DMS114 treated with DMSO at 0.1 percent for 48 hours (cell line): ENCODE data around the gene LRRC27.

Source experiments
- DNase-seq: peaks from one replicate; lab custom pipeline; 2025; ENCODE audit not compliant: unreplicated experiment; lab: John Stamatoyannopoulos, UW

The LRRC27 gene

GRCh38 chr10:132388891-132389432 lies 57.0 kb downstream of the LRRC27 start:
- no peak for DNase-seq

DNA sequence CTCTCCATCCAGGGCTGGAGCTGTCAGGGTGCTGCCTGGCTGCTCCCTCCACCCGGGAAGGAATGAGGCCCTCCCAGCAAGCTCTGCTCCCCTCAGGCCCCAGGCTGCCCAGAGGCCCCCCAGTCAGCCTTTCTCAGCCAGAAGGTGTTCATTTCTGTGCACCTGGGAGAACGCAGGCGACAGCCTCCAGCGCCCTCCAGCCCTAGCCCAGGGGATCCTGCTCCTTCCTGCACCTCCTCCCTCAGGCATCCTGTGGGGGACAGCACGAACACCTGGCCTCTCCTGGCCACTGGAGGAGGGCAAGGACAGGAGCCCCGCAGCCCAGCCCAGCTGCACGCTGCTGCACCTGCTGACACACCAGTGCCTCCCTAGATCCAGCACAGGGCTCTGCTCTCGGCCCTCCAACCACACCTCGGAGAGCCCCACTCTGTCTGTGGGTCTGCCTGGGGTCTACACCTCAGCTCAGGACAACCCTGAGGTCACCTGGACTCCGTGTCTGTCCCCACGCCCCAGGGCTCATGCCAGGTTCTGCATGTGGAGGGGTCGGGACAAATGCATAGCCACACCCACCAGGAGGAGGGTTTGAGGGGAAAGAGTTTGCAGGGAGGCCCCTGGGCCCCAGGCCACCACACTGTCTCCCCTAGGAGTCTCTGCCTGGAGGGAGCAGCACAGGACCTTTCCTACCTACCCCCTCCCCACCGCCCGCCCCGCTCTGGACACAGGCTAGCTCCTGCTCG lies 57.6 kb downstream of the LRRC27 start:
- no peak for DNase-seq

- no peak for DNase-seq
Measured at GRCh38 chr10:132390170-132390920, 58.4 kb downstream of the LRRC27 start.

DNA sequence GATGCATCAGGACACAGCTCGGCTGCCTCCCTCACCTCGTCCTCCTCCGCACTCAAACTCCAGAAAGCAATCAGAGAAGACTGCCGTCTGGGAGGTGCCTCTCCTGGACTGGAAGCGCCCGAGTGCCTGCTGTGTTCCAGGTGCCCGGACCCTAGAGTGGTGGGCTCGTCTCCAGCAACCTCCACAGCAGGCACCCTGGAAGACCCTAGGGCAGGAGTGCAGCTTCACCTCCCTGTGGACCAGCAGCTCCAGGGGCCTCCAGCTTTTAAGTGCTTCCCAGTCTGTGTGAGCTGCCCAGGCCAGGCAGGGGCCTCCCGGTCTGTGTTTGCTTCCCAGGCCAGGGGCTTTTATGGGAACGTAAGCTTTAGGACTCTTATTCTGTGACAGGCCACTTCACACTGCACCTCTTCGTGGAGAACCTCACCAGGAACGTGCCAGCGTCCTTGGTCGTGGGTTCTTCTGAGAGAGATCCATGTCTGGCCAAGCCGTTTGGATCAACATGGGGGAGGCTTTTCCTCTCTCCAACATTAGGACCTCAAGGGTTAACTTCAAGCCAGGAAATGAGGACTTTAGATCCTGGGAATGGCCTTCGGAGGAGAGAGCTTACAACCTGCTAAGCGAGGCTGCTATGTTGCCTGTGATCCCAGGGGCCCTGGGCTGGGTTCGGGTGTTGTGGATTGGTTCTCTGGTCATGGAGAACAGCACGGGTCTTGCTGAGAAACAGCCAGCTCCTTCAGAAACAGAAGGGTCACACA lies 59.1 kb downstream of the LRRC27 start:
- no peak for DNase-seq

DNA sequence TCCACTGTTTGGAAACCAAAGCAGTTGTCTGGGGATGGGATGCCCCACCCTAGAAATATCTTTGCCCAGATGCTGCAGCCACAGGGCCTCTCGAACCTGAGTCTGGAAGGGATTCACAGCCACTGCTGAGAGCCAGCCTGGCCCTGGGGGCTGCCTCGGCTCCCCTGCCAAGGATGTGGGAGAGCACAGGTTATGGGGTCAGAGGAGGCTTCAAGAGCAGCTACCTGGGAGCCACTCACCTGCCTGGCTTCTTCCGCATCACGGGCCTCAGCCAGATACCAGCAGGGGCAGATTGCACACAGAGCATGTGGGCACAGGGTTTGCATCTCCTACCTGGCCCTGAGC lies 59.7 kb downstream of the LRRC27 start:
- no peak for DNase-seq

DNA sequence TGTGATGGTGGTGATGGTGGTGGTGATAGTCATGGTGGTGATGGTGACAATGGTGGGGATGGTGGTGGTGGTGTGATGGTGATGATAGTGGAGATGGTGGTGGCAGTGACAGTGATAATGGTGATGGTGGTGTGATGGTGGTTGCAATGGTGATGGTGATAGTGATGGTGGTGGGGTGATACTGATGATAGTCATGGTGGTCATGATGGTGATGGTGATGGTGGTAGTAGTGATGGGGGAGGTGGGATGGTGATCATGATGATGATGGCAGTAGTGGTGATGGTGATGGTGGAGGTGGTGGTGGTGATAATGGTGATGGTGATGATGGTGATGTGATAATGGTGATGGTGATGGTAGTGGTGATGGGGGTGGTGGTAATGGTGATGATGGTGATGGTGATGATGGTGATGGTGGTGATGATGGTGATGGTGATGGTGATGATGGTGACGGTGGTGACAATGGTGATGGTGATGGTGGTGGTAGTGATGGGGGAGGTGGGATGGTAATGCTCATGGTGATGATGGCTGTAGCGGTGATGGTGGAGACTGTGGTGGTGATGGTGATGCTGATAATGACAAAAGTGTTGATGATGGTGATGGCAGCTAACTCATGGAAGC lies 60.3 kb downstream of the LRRC27 start:
- DNase-seq, result no peak

- DNase-seq, result no peak
Measured at GRCh38 chr10:132392811-132393694, 61.1 kb downstream of the LRRC27 start.

DNA sequence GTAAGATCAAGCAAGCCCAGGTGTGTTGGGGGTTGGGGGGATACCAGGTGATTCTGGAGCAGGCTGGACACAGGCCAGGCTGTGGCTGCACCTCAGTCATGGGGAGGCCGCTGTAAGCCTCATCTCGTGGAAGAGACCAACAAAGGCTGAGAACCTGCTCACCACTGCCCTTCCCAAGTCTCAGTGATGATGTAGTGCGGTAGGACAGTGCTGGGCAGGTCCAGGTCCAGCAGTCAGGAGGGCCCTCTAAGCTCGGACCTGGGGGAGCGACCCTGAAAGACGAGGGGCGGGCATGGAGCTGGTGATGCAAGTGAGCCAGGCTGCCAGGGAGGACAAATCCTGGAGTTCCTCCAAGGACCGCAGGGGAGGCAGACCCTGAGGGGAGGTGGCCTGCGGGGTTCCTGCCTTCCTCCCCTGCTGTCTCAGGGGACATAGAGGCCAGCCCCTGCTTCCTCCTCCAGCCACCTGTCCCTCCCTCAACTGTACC lies 61.7 kb downstream of the LRRC27 start:
- DNase-seq, result no peak

DNA sequence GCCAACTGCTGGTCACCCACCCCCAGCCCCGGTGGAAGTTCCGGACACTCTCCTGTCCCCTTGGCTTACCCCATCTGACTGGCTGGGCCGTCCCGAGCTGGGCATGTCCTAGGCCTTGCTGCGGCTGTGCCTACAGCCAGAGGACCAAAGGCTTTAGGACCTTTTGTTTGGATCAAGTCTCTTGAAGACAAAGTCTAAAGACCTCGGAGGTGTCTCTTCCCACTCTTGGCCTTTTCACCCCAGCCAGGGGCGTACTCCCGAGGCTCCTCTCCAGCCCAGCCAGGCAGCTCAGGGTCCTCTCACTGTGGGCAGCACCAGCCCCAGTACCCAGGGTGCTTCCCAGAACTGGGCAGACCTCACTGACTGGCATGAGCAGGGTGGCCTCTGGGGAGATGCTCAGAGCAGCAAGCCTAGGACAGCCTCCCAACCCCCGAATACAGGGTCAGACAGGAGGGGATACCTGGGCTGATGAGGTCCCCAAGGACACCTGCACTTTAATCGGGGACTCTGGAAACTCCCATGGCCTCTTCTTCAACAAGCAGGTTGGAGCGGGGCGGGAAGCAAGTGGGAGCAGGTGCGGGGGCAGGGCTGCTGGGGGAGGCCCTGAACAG lies 62.3 kb downstream of the LRRC27 start:
- no peak for DNase-seq

GRCh38 chr10:132394936-132395703 lies 63.1 kb downstream of the LRRC27 start:
- no peak for DNase-seq

DNA sequence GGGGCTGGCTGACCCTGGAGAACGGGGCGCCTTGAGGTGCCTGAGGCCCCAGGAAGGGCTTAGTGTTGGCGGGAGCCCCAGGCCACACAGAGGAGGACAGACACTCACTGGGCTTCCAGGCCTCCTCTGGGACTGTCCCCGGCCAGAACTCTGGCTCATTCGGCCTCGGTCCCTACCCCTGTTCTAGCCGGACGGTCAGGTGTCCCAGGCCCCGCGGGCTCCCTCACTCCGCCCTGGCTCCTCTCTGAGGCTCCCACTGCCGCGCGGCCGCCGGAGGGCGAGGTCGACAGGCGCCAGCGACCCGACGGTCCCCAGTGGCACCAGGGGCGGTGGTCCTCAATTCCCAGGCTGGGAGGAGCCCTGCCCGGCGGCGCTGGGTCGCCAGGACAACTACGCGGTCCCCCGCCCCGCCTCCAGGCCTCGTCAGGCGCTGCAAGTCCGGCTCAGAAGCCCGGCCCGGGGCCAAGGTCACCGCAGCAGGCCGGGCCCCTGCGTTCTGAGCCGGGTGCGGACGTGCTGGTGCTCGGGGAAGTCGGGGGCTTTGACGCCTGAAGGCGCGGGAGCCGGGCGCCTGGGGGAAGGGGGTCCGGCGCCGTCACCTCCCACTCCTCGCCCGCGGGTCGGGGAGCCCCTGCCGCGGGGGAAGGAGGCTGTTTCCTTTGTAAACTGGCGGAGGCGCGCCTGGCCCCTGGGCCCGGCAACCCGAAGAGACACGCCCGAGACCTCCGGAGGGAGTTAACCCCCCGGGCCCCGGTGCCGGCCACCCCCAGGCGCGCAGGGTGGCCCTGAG lies 63.9 kb downstream of the LRRC27 start:
- DNase-seq, result no peak

DNA sequence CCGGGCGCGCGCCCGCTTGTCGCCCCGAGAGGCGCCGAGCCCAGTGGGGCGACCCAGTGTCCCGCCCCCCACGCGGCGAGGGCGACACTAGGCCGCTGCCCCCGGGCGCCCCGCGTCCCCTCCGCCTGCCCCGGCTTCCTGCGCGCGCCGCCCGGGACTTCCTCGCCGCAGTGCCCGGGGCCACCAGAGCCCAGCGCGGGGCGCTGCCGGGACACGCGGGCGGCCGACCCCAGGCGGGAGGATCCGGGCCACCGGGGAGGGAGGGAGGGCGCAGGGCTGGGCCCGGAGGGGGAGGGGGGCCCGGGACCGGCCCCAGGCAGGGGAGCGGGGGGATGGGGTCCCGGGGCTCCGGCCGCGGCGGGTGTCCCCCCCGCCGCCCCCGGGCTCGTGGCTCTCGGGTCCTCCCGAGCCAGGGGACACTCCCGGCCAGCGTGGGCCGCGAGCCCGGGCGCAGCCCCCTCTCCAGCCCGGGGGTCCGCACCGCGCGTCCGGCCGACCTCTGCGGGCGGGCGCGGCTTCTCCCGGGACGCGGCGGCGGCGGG lies 64.6 kb downstream of the LRRC27 start:
- no peak for DNase-seq

- DNase-seq, result no peak
Measured at GRCh38 chr10:132397036-132397541, 65.1 kb downstream of the LRRC27 start, which contains the start of gene PWWP2B. Gene PWWP2B (plus strand): TSS chr10:132397200. CDS start chr10:132397227, 27 bp downstream.

- DNase-seq, result no peak
Measured at GRCh38 chr10:132397671-132398565, 65.9 kb downstream of the LRRC27 start.

DNA sequence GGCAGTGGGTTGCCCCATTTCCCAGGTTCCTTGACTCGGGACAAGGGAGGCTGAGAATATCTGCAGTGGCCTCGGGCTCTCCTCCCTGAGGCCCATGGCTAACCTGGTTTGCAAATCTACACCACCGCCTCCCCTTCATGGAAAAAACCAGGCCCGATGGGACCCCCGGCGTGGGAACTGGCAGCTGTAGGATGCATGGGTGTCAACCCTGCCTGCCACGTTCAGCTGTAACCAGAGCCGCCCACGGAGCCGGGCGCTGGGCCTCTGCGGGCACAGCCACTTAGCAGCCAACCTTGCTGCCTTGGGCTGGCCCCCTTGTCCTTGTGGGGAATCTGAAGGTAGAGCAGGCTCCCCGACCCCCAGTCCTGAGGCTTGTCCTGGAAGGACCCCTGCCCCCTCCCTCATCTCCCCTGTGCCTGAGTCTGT lies 66.6 kb downstream of the LRRC27 start:
- DNase-seq, result no peak
